Esophagus muscularis mucosa (tissue), 4 donors: ENCODE results near the gene ANKRD11. TPM values are rescaled to one million over a fixed set of nuclear protein-coding genes. Genes with fewer than 3 reads are reported as not detected.

ENCODE experiments used
- DNase-seq: peaks from one replicate; pipeline ENCODE4 v3.0.0-alpha.2; 2017; ENCODE audit errors: extremely low spot score
- H3K27ac ChIP-seq, 4 donors: fragments of 200-600 bp; sonication (generic); replicated peaks in 1 of 4; 1 replicate in 3 of 4; 2 replicates in 1 of 4; pipeline ENCODE4 v1.5.1; 2016 to 2019; ENCODE audit warnings: mild to moderate bottlenecking in 1 of 4
- H3K27me3 ChIP-seq, 4 donors: fragments of 200-600 bp; sonication (generic); one replicate each; pipeline versions ENCODE4 v1.5.1 to v1.6.0; 2016 to 2019
- H3K36me3 ChIP-seq, 4 donors: fragments of 200-600 bp; sonication (generic); one replicate each; pipeline ENCODE4 v1.5.1; 2016 to 2019
- H3K4me1 ChIP-seq, 4 donors: fragments of 200-600 bp; sonication (generic); one replicate each; pipeline ENCODE4 v1.5.1; 2016 to 2019
- H3K4me3 ChIP-seq, 4 donors: fragments of 200-600 bp; sonication (generic); 1 replicate in 2 of 4; 2 replicates in 2 of 4; pipeline ENCODE4 v1.5.1; 2016 to 2019; ENCODE audit warnings: mild to moderate bottlenecking in 4 of 4, moderate library complexity in 1 of 4
- H3K9me3 ChIP-seq, 4 donors: fragments of 200-600 bp; sonication (generic); 1 replicate in 3 of 4; 2 replicates in 1 of 4; pipeline ENCODE4 v1.5.1; 2016 to 2019
- CTCF ChIP-seq, 3 experiments: fragments of 200-600 bp in 2 of 3; fragments of 450-650 bp in 1 of 3; sonication (generic) in 2 of 3; IDR thresholded peaks; one replicate each; pipeline ENCODE4 v1.5.1; 2017 to 2019; ENCODE audit warnings: antibody characterized with exemption in 3 of 3, mild to moderate bottlenecking in 2 of 3, moderate library complexity in 1 of 3
- EP300 ChIP-seq: sonication (generic); formaldehyde crosslinking; IDR thresholded peaks from one replicate; pipeline ENCODE4 v1.6.1; 2017; ENCODE audit warnings: antibody characterized with exemption
- POLR2A ChIP-seq: fragments of 450-650 bp; IDR thresholded peaks from one replicate; pipeline ENCODE4 v1.6.1; 2017; ENCODE audit warnings: antibody characterized with exemption, moderate library complexity, mild to moderate bottlenecking, low read depth
- POLR2AphosphoS5 ChIP-seq, 2 donors: sonication (generic); formaldehyde crosslinking; IDR thresholded peaks; one replicate each; pipeline ENCODE4 v1.6.1; 2017; ENCODE audit warnings: antibody characterized with exemption in 2 of 2
- WGBS: methylation state at CpG from one replicate; pipeline ENCODE4 v1.1.5; 2018; 5-methylcytosine and 5-hydroxymethylcytosine counted together
- intact Hi-C: fragments of 100-400 bp; cut with DNase I; formaldehyde crosslinking; loops from one replicate; pipeline ENCODE4 v1.15.1; 2023
- total RNA-seq, 4 donors: library from RNA; depleted of rRNA; stranded (reverse); fragments of >200 nt; gene quantifications; one replicate each; pipeline versions ENCODE4 v1.1.0 to v1.2.1, GENCODE V29; 2016

The ANKRD11 gene
- total RNA-seq, 4 donors from 2014 or later = 60.8 to 119 (median 105) TPM

GRCh38 chr16:89242795-89243200, 247.6 kb downstream of the ANKRD11 start:
- Histone ChIP-seq H3K27ac (no peak overlapping the region), H3K27me3 (no peaks in the 10 kb centered on the region), H3K36me3 (no peaks in the 10 kb centered on the region), H3K4me1 (peaks cover 12 to 31% (median 31%) of the 10 kb centered on the region in 4 donors), H3K4me3 (no peak overlapping the region), H3K9me3 (no peaks in the 10 kb centered on the region)
- DNase-seq = no peak
- WGBS = 39% methylated on average over 5 of the region's 12 CpGs
- intact Hi-C loops = loop anchor here (5.0 to 10.0 kb wide), 2 partner anchors 52 to 265 kb away; partner anchors contain the start of gene SPG7
- TF ChIP-seq POLR2A = no peak
- no peak for TF ChIP-seq POLR2AphosphoS5 (IDR thresholded peaks at IDR 0.05)
- TF ChIP-seq CTCF (IDR thresholded peaks at IDR 0.05) = no peak
- TF ChIP-seq EP300 = no peak

GRCh38 chr16:89241187-89242007, 249.0 kb downstream of the ANKRD11 start:
- peak; percentile 63 to 94 for TF ChIP-seq POLR2AphosphoS5 (IDR thresholded peaks at IDR 0.05)
- no peak for TF ChIP-seq EP300
- TF ChIP-seq CTCF (IDR thresholded peaks at IDR 0.05) = no peak
- TF ChIP-seq POLR2A = peak; percentile 79
- Histone ChIP-seq H3K4me3 (peak overlapping the region; percentile 78 to 84 (median 82)), H3K27ac (peak overlapping the region; percentile 94 to 97 (median 94)), H3K36me3 (no peaks in the 10 kb centered on the region), H3K4me1 (peaks cover 4 to 20% (median 17%) of the 10 kb centered on the region in 4 donors), H3K9me3 (no peaks in the 10 kb centered on the region), H3K27me3 (no peaks in the 10 kb centered on the region)
- WGBS = 9% methylated on average over 32 of the region's 39 CpGs
- DNase-seq = no peak
- intact Hi-C loops = loop anchor here (5.0 to 10.0 kb wide), 2 partner anchors 53 to 266 kb away; partner anchors contain the start of gene SPG7

- H3K27ac ChIP-seq = no peak overlapping the region
- H3K27me3 ChIP-seq = no peaks in the 10 kb centered on the region
- H3K9me3 ChIP-seq = no peaks in the 10 kb centered on the region
- H3K4me3 ChIP-seq = no peak overlapping the region
- no peak for TF ChIP-seq CTCF (IDR thresholded peaks at IDR 0.05)
- TF ChIP-seq POLR2A = no peak
- no peak for TF ChIP-seq POLR2AphosphoS5 (IDR thresholded peaks at IDR 0.05)
- 88% methylated on average over 3 of the region's 3 CpGs for WGBS
- peaks cover 0 to 19% (median 13%) of the 10 kb centered on the region in 4 donors for H3K36me3 ChIP-seq
- intact Hi-C loops = no loop called here
- DNase-seq = no peak
- H3K4me1 ChIP-seq = peaks cover 4 to 18% (median 16%) of the 10 kb centered on the region in 4 donors
Measured at GRCh38 chr16:89237733-89238132, 252.6 kb downstream of the ANKRD11 start.

GRCh38 chr16:89233678-89234490, 256.5 kb downstream of the ANKRD11 start:
- DNase-seq = no peak
- TF ChIP-seq CTCF (IDR thresholded peaks at IDR 0.05) (no peak), POLR2AphosphoS5 (IDR thresholded peaks at IDR 0.05) (no peak), POLR2A (no peak), EP300 (no peak)
- peaks cover 18 to 58% (median 51%) of the 10 kb centered on the region in 4 donors for H3K36me3 ChIP-seq
- H3K4me1 ChIP-seq = no peaks in the 10 kb centered on the region
- H3K27me3 ChIP-seq = no peaks in the 10 kb centered on the region
- no peak overlapping the region for H3K27ac ChIP-seq
- 94% methylated on average over 16 of the region's 16 CpGs for WGBS
- no peaks in the 10 kb centered on the region for H3K9me3 ChIP-seq
- intact Hi-C loops = no loop called here
- H3K4me3 ChIP-seq = no peak overlapping the region
